ENCODE measurements around the gene LSM11.

Gene LSM11

GRCh38 chr5:157735991-157736390 is 7.5 kb upstream of the LSM11 start:
- DNase-seq, result no peak

- no peak for DNase-seq
These were observed 3.9 kb upstream of the LSM11 start for GRCh38 chr5:157739388-157740228.

GRCh38 chr5:157740229-157740610 is 3.3 kb upstream of the LSM11 start:
- no peak for DNase-seq

- no peak for DNase-seq
These were observed 2.4 kb upstream of the LSM11 start for GRCh38 chr5:157741131-157741530.

GRCh38 chr5:157744051-157745011 is 819 bp downstream of the LSM11 start:
- DNase-seq, result no peak

- DNase-seq, result no peak
These were observed 1.5 kb downstream of the LSM11 start for GRCh38 chr5:157745041-157745456.

- no peak for DNase-seq
These were observed 3.7 kb downstream of the LSM11 start for GRCh38 chr5:157747173-157747740.

- no peak for DNase-seq
These were observed 4.5 kb downstream of the LSM11 start for GRCh38 chr5:157747766-157748700.

- no peak for DNase-seq
These were observed 5.4 kb downstream of the LSM11 start for GRCh38 chr5:157748760-157749461.

- no peak for DNase-seq
These were observed 5.9 kb downstream of the LSM11 start for GRCh38 chr5:157749462-157749799.

- DNase-seq, result no peak
These were observed 6.8 kb downstream of the LSM11 start for GRCh38 chr5:157750320-157750719.

GRCh38 chr5:157756122-157756521 is 12.6 kb downstream of the LSM11 start:
- DNase-seq, result no peak

- no peak for DNase-seq
These were observed 15.2 kb downstream of the LSM11 start for GRCh38 chr5:157758706-157759105.

- DNase-seq, result peak; percentile 11
These were observed 18.4 kb downstream of the LSM11 start for GRCh38 chr5:157761690-157762621.

- DNase-seq, result no peak
These were observed 21.0 kb downstream of the LSM11 start for GRCh38 chr5:157764531-157764930.

- DNase-seq, result no peak
These were observed 22.9 kb downstream of the LSM11 start for GRCh38 chr5:157766442-157766841.

GRCh38 chr5:157766902-157767301 is 23.4 kb downstream of the LSM11 start:
- no peak for DNase-seq

GRCh38 chr5:157767689-157768088 is 24.2 kb downstream of the LSM11 start:
- no peak for DNase-seq

- no peak for DNase-seq
These were observed 27.2 kb downstream of the LSM11 start for GRCh38 chr5:157770665-157771064.

GRCh38 chr5:157772127-157772526 is 28.6 kb downstream of the LSM11 start:
- no peak for DNase-seq
